Stimulated activated naive CD4-positive, alpha-beta T cell (primary cell): Measurements from ENCODE around the gene BRICD5.

Experiments
- DNase-seq, 6 experiments: peaks; one replicate each; lab custom pipeline; 2025; lab: John Stamatoyannopoulos, UW

BRICD5 gene

DNA sequence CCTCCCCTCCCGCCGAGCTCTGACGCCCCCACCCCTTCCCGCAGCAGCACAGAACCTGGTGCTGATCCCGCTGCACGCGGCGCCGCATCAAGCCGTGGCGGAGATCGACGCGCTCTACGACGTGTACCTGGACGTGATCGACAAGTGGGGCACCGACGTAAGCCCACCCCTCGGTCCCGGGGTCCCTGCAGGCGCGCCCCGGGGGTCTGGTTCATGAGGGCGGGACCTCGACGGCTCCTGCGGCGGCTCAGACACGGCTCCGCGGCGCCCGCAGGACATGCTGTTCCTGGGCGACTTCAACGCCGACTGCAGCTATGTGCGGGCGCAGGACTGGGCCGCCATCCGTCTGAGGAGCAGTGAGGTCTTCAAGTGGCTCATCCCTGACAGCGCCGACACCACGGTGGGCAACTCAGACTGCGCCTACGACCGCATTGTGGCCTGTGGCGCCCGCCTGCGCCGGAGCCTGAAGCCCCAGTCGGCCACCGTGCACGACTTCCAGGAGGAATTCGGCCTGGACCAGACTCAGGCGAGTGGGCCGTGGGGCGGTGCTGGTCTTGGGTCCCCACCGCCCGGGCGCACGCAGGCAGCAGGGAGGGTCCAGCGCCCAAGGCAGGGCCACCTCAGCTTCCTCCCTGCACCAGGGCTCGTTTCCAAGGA lies 27.0 kb upstream of the BRICD5 start:
- DNase-seq = no peak

DNA sequence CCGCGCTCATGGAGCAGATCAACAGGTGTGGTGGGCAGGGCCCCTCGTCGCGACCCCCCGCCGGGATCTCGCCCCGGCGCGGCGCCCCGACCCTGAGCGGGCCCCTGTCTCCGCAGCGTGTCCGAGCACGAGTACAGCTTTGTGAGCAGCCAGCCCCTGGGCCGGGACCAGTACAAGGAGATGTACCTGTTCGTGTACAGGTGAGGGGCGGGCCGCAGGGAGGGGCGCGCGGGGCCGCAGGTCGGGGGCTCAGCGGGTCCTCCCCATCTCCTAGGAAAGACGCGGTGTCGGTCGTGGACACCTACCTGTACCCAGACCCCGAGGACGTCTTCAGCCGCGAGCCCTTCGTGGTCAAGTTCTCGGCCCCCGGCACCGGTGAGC lies 26.4 kb upstream of the BRICD5 start:
- DNase-seq = no peak

DNA sequence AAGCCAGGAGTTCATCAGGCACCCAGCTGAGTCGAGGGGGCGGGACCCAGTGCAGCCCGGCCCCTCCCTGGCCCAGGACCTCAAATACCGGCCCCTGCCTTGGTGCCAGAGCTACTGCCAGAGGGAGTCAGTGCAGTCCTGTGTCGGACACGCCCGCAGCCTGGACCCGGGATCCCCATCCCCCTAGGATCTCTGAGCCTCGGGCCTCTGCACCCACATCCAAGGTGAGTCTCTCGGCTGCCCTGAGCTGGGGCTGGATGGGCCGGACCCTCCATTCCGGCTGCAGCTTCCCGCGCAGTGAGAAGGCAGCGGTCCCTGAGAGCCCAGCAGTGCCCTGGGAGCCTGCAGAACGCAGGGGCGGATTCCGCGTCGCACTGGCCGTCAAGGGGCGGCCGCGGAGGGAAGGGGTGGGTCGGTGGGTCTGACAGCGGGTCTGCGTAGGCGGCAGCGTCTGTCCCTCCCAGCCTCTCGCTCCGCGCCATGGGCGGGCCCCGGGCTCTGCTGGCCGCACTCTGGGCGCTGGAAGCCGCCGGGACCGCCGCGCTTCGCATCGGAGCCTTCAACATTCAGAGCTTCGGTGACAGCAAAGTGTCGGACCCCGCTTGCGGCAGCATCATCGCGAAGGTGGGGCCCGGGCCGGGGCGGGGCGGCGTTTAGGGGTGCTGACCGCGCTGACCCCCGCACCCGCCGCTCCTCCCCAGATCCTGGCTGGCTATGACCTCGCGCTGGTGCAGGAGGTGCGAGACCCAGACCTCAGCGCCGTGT lies 25.9 kb upstream of the BRICD5 start, which contains the start of gene DNASE1L2:
Gene DNASE1L2, plus strand, starts transcription at position 108 of the 765 bp plus-strand sequence. Its CDS starts 373 bp downstream, at position 481.
- no peak for DNase-seq

DNA sequence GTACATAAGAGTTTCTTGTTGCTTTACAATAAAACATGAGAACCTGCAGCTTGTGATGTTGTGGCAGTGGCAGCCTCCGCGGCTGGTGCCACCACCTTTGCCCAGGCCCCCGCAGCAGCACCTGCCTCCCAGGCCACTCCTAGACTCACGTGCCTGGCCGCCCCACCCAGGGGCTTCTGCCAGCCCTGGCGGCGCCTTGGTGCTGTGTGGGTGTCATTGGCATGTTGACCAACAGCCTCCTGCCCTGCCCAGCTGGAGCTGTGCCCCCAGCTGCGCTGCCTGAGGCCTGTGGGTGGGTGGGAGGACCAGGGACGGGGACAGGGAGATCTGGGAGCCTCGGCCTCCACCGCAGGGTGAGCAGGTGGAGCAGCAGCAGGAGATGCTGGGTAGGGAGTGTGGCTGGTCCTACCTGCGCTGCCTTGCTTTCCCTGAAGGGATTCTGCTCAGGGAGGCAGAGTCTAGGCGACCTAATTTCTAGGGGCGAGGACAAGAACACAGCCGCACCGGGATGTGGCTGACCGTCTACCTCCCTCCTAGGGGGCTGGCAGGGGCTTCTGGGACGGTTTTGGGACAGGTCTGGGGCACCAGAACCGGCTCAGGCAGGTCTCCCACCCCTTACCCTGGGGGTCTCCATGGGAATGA lies 25.2 kb upstream of the BRICD5 start:
- no peak for DNase-seq

DNA sequence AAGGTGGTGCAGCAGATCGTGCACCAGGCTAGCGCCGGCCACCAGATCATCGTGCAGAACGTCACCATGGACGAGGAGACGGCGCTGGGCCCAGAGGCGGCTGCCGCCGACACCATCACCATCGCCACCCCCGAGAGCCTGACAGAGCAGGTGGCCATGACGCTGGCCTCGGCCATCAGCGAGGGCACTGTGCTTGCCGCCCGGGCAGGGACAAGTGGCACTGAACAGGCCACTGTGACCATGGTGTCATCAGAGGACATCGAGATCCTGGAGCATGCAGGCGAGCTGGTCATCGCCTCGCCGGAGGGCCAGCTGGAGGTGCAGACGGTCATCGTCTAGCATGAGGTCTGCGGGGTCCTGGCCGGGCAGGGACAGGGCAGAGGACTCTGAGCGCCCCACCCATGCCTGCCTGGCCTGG lies 24.6 kb upstream of the BRICD5 start:
- DNase-seq = no peak

DNA sequence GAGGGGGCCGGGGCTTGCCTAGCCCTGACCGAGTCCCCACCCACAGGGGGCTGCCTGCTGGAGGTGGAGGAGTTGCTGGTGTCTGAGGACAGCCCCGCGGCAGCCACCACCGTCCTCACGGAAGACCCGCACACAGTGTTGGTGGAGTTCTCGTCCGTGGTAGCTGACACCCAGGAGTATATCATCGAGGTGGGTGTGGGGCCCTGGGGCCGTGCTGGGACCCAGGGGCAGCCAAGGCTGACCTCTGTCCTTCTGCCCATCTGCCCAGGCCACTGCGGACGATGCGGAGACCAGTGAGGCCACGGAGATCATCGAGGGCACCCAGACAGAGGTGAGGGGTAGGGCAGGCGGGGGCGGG lies 24.1 kb upstream of the BRICD5 start:
- no peak for DNase-seq

DNA sequence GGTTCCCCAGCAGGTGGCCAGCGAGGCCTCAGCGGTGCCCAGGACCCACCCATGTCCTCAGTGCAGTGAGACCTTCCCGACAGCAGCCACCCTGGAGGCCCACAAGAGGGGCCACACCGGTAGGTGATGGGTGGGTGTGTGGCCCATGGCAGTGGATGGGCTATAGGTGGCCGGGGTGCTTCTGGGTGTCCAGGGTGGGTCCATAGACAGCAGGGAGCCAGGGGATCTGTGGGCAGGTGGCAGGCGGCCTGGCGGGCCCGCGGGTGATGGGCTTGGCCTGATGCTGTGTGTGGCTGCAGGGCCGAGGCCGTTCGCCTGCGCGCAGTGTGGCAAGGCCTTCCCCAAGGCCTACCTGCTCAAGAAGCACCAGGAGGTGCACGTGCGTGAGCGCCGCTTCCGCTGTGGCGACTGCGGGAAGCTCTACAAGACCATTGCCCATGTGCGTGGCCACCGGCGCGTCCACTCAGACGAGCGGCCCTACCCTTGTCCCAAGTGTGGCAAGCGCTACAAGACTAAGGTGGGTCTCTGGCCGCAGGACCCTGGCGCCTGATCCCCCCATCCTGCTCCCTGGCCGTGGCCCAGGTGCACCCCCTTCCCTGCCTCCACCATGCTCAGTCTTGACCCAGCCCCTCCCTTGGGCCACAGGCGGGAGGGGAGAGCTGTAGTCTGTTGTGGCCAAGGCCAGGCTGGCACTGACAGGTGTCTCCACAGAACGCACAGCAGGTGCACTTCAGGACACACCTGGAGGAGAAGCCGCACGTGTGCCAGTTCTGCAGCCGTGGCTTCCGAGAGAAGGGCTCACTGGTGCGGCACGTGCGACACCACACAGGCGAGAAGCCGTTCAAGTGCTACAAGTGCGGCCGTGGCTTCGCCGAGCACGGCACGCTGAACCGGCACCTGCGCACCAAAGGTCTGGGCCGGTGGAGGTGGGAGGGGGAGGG lies 23.5 kb upstream of the BRICD5 start:
- DNase-seq = no peak

DNA sequence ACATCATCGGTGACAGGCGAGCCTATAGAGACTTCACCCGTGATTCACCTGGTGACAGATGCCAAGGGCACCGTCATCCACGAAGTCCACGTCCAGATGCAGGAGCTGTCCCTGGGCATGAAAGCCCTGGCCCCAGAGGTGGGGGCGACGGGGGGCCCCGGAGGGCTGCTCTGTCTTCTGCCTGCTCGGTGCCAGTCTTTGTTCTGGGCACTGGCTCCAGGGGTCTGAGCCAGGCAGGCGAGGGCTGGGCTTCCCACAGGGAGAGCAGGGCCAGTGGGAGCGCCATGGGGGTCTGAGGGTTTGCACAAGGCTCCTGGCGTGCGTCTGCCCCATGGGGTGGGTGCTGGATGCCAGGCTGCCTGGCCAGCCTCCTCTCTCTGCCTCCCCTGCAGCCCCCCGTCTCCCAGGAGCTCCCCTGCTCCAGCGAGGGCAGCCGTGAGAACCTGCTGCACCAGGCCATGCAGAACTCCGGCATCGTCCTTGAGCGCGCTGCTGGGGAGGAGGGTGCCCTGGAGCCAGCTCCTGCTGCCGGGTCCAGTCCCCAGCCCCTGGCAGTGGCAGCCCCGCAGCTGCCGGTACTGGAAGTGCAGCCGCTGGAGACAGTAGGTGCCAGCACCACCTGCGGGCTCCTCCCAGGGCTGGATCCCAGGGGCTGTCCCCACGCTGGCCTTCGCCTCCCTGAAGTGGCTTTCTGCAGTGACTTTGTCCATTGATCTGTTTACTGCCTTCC lies 22.5 kb upstream of the BRICD5 start:
- no peak for DNase-seq

DNA sequence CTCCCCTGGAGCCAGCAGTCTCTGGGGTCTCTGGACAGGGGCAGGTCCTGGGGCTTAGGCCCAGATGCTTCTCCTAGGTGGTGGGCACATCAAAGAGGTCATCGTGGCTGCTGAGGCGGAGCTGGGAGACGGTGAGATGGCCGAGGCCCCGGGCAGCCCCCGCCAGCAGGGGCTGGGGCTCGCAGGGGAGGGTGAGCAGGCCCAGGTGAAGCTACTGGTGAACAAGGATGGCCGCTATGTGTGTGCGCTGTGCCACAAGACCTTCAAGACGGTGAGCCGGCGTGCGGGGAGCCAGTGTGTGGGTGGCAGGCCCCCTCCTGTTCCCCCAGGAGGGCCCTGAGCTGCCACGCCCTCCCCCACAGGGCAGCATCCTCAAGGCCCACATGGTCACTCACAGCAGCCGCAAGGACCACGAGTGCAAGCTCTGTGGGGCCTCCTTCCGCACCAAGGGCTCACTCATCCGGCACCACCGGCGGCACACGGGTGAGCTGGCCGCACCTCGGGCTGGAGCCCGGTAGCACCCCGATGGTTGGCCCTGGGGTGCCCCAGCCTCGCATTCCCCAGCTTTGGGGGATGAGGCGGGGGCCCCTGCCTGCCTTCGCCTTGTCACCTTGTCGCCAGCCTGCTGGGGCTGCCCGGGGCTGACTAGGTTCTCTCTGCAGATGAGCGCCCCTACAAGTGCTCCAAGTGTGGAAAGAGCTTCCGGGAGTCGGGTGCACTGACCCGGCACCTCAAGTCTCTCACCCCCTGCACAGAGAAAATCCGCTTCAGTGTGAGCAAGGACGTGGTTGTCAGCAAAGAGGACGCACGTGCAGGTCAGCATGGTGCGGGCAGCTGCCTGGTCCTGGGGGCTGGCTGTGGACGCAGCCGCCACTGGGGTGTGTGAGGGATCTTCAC lies 21.7 kb upstream of the BRICD5 start:
- no peak for DNase-seq

DNA sequence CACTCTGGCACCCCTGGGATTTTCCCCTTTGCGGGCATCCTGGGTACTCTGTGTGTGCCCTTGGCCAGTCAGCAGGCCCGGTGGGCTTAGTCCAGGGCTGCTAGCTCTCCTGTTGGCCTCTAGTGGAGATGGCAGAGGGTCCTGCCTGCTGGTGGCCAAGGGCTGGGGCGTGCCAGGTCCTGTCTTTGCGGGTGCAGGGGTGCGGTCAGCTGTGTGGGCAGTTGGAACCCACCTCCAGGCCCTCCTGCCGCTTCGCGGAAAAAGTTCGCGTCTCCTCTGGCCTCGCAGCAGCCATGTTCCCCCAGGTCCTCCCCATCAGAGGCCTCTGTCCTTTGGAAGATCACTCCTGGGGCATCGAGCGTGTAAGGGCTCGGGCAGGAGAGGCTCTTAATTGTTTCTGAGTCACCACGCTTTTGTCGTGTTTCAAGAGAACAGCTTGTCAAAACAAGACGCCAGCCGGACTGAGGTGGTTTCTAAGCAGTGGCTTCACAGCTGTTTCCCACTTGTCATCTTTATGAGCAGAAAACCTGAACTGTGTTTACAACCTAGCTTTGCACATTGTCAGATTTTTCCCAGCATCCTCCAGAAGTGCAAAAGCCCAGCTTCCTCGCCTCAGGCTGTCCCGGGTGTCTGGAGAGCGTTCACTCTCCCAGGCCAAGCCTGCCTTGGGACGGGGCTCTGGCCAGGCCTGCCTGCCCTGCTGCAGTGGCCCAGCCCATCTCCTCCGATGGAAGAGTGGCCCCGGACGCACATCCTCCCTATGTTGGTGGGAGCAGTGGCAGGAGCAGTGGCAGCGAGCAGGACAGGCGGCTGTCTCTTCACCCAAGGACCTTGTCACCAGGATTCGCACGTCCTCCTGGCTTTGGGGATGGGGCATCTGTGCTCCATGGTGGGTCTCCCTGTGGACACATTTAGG lies 20.6 kb upstream of the BRICD5 start:
- no peak for DNase-seq

DNA sequence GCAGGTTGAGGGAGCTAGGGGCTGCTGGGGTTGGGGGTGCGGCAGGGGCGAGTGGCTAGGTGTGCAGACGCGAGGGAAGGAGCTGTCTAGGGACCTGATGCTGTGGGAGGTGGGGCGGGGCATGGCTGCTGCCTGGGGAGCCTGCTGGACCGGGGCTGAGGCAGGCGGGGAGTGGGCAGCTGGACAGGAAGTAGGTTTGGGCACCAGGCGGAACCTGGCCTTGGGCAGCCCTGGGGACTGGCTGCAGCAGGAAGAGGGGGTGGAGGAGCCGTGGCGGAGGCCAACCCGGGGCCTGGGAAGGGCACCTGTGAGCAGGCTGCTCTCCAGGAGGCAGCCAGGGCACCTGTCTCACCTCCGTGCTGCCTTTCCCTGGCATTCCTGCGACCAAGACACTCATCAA lies 19.7 kb upstream of the BRICD5 start:
- no peak for DNase-seq

DNA sequence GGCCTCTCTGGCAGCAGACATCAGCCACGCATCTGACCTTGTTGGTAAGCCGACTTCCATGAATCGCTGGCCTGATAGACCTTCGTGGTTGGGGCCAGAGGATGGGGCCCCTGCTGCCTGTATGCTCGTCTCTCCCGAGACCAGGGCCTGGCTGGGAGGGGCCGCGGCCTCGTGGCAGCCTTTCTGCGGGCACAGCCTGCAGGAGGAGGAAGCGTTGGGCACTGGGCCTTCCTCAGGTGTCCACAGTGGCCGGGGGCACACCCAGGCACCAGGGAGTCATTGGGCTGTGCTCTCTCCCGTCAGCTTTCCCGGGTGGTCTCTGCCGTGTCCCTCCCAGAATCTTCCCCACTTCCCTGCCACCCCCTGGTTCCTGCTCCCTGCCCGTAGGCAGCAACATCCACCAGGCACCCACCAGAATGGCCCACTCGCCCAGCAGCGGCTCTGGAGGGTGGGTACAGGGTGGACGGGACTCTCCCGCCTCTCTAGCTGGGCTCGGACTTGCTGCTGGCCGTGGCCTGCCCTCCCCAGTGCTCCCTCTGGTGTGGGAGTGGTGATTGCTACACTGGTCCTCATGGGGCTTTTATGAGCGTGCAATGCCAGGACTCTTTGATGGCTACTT lies 19.1 kb upstream of the BRICD5 start:
- DNase-seq = no peak

DNA sequence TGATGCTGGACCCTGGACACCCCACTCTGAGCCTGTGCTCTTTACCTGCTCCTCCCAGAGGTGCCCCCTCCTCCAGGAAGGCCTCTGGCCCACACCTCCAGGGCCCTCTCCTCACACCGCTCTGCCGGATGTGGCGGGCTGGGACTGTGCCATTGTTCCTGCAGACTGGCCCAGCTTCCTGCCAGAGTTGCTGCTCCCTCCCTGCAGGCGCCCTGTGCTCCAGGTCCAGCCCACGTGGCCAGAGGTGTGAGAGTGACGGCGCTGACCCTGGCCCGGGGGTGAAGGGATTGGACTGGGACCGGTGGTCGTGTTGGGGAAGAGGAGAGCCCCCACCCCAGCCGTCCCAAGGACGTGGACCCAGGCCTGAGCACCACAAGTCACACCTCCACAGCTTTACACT lies 18.4 kb upstream of the BRICD5 start:
- DNase-seq = no peak

DNA sequence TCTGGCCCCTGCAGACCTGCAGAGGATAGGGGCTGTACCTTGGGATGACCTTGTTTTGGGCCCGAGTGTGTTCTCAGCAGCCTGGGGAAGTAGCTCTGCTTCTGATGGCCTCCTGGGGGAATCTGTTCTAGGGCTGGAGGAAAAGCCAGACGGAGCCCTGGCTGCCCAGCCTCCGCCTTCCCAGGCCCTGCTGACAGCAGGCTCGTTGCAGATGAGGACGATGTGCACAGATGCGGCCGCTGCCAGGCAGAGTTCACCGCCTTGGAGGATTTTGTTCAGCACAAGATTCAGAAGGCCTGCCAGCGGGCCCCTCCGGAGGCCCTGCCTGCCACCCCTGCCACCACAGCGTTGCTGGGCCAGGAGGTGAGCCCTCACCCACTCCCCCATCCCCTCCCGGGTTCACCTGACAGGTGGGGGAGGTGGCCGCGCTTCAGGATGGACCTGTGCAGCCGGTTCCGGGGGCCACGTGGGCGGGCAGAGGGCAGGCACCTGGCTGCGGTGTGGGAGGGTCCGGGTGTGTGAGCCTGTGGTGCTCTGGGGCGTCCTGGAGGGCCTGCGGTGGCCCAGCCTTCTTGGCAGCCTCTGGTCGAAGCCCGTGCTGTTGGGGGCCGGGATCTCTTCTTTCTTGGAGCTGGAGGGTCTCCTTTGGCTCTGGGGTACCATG lies 17.6 kb upstream of the BRICD5 start:
- no peak for DNase-seq

DNA sequence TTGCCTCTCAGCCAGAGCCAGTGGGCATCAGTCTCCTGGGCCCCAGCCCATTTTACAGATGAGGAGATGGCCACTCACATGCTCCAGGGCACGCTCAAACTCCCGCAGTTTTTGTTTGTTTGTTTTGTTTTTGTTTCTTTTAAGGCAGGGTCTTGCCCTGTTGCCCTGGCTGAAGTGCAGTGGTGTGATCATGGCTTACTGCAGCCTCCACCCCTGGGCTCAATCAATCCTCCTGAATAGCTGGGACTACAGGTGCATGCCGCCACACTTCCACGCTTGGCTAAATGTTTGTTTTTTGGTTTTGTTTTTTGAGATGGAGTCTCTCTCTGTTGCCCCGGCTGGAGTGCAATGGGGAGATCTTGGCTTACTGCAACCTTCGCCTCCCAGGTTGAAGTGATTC lies 16.3 kb upstream of the BRICD5 start:
- DNase-seq = no peak

DNA sequence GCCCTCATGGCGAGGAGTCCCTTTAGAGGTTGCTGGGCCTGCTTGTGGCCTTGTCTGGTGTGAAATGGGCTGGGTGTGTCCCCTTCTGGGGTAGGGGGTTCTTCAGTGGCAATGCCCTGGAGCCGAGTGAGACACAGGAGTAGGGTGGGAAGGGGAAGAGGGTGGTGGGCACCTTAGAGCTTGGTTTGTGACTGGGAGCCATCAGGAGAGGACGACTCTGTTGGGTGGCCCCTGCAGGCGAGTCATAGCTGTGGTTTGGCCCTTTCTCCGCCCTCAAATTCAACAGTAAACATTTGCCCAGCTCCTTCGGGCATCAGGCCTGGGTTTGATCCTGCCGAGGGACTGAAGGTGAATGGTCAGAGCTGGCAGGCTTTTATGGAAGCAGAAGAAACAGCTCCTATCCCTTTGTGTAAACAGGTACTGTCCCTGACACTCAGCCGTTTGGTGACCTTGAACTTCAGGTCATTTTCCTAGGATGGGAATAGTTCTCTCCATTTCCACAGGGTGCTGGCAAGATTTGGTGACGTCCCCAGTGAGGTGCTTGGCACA lies 15.7 kb upstream of the BRICD5 start:
- no peak for DNase-seq

DNA sequence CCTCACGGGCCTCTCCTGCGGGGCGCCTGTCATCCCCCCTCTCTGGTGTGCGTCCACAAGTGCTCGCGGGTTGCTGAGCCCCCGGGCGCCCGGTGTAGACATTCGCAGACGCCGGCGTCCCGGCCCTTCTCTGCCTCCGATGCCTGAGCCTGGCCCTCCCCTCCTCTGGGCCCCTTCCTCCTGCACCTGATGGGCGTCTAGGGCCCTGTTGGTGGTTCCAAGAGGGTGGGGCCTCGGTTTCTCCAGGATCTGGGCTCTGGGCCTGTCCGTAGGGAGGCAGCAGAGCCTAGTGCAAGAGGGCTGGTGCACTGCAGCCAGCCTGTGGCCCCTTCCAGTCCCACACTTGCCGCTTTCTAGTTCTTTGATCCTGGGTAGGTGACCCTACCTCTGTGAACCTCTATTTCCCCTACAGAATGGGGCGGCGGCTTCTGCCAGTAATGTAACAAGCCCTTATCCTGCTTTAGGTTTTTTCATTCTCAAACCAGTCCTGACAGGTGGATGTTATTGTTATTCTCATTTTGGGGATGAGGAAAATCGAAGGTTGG lies 13.4 kb upstream of the BRICD5 start:
- DNase-seq = peak in 1 of 6 experiments; percentile 55
